ENCODE measurements around the gene HNRNPUL1. TPM values are rescaled to one million over a fixed set of nuclear protein-coding genes. Genes with fewer than 3 reads are reported as not detected.
A peak's percentile ranks its signal among the peaks of the same experiment; 100 is the strongest.

Gene HNRNPUL1
- total and polyA plus RNA-seq, 2 donors (not counting 1 experiment from before 2014, with no cell fraction given): 36.4 to 58.1 TPM

DNA sequence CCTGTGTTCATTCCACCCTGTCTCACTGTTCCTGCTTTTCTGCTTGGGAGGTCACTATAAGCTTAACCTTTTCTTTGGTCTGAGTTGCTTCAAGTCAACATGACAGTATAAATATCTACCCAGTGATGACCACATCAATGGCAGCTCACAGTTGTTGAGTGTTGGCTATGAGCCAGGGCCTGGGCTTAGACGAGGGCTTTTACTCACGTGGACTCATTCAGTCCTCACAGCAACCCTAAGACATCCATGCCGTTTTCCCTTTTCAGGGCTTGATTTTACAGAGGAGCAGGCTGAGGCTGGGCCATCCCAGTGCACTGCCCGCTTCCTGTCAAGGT is 35.5 kb downstream of the HNRNPUL1 start:
- Histone ChIP-seq H3K9ac (ENCODE audit: insufficient read depth, low read length) (no peak overlapping the region), H3K27ac (ENCODE audit: insufficient read depth, low read length) (peak overlapping the region; percentile 93), H4K20me1 (ENCODE audit: control insufficient read depth, extremely low read depth, insufficient read depth, low read length) (no peaks in the 10 kb centered on the region), H2AFZ (ENCODE audit: low read length) (no peak overlapping the region), H3K9me3 (ENCODE audit: control insufficient read depth, insufficient read depth, low read depth, low read length) (no peaks in the 10 kb centered on the region), H3K36me3 (ENCODE audit: control insufficient read depth, insufficient read depth, low read length) (peaks cover 39% of the 10 kb centered on the region), H3K79me2 (ENCODE audit: control insufficient read depth, insufficient read depth, low read length) (peaks cover 7% of the 10 kb centered on the region), H3K4me3 (replicated peaks in 1 of 4; ENCODE audit: control extremely low read depth in 1 of 4, insufficient read depth in 1 of 4, low read depth in 3 of 4, low read length in 4 of 4) (no peak overlapping the region), H3K27me3 (ENCODE audit: control insufficient read depth, insufficient read depth, low read length) (no peaks in the 10 kb centered on the region), H3K4me1 (ENCODE audit: control insufficient read depth, extremely low read depth, insufficient read depth, low read length) (peaks cover 30% of the 10 kb centered on the region), H3K4me2 (ENCODE audit: extremely low read depth, insufficient read depth, low read length) (no peak overlapping the region)
- peak; percentile 63 to 87 for DNase-seq (ENCODE audit: low read depth in 2 of 2)
- TF ChIP-seq EZH2 (IDR thresholded peaks at IDR 0.05; ENCODE audit: low read length, missing control alignments): no peak
- TF ChIP-seq, protein P1, sequence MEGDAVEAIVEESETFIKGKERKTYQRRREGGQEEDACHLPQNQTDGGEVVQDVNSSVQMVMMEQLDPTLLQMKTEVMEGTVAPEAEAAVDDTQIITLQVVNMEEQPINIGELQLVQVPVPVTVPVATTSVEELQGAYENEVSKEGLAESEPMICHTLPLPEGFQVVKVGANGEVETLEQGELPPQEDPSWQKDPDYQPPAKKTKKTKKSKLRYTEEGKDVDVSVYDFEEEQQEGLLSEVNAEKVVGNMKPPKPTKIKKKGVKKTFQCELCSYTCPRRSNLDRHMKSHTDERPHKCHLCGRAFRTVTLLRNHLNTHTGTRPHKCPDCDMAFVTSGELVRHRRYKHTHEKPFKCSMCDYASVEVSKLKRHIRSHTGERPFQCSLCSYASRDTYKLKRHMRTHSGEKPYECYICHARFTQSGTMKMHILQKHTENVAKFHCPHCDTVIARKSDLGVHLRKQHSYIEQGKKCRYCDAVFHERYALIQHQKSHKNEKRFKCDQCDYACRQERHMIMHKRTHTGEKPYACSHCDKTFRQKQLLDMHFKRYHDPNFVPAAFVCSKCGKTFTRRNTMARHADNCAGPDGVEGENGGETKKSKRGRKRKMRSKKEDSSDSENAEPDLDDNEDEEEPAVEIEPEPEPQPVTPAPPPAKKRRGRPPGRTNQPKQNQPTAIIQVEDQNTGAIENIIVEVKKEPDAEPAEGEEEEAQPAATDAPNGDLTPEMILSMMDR (conservative IDR thresholded peaks at IDR 0.05 in 1 of 2, IDR thresholded peaks at IDR 0.05 in 1 of 2; ENCODE audit: low read depth in 1 of 2, low read length in 2 of 2): no peak

DNA sequence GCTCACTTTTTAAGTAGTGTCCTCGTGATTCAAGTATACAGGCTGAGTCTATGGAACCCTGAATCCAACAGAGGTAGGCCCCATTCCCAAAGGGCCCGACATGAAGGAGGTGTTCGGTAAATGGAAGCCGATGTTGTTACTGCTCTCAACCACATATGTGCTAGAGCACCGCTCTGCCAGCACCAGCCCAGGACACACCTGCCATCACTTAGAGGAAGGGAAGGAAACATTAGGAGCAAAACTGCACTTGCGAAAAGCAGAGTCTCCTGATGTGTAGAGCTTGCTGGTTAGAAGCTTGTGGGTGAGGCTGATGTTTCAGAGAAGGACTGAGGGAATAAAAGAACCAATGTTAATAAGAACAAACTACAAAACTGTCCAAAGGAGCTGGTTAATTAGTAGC is 36.4 kb downstream of the HNRNPUL1 start:
- Histone ChIP-seq H2AFZ (ENCODE audit: low read length) (no peak overlapping the region), H3K27ac (ENCODE audit: insufficient read depth, low read length) (no peak overlapping the region), H3K9ac (ENCODE audit: insufficient read depth, low read length) (no peak overlapping the region), H3K79me2 (ENCODE audit: control insufficient read depth, insufficient read depth, low read length) (peaks cover 7% of the 10 kb centered on the region), H3K9me3 (ENCODE audit: control insufficient read depth, insufficient read depth, low read depth, low read length) (no peaks in the 10 kb centered on the region), H3K36me3 (ENCODE audit: control insufficient read depth, insufficient read depth, low read length) (peaks cover 32% of the 10 kb centered on the region), H3K4me1 (ENCODE audit: control insufficient read depth, extremely low read depth, insufficient read depth, low read length) (peaks cover 30% of the 10 kb centered on the region), H4K20me1 (ENCODE audit: control insufficient read depth, extremely low read depth, insufficient read depth, low read length) (no peaks in the 10 kb centered on the region), H3K4me2 (ENCODE audit: extremely low read depth, insufficient read depth, low read length) (no peak overlapping the region), H3K4me3 (replicated peaks in 1 of 4; ENCODE audit: control extremely low read depth in 1 of 4, insufficient read depth in 1 of 4, low read depth in 3 of 4, low read length in 4 of 4) (no peak overlapping the region), H3K27me3 (ENCODE audit: control insufficient read depth, insufficient read depth, low read length) (no peaks in the 10 kb centered on the region)
- DNase-seq (ENCODE audit: low read depth in 2 of 2): no peak
- no peak for TF ChIP-seq EZH2 (IDR thresholded peaks at IDR 0.05; ENCODE audit: low read length, missing control alignments)
- TF ChIP-seq, protein P1 (conservative IDR thresholded peaks at IDR 0.05 in 1 of 2, IDR thresholded peaks at IDR 0.05 in 1 of 2; ENCODE audit: low read depth in 1 of 2, low read length in 2 of 2): no peak

DNA sequence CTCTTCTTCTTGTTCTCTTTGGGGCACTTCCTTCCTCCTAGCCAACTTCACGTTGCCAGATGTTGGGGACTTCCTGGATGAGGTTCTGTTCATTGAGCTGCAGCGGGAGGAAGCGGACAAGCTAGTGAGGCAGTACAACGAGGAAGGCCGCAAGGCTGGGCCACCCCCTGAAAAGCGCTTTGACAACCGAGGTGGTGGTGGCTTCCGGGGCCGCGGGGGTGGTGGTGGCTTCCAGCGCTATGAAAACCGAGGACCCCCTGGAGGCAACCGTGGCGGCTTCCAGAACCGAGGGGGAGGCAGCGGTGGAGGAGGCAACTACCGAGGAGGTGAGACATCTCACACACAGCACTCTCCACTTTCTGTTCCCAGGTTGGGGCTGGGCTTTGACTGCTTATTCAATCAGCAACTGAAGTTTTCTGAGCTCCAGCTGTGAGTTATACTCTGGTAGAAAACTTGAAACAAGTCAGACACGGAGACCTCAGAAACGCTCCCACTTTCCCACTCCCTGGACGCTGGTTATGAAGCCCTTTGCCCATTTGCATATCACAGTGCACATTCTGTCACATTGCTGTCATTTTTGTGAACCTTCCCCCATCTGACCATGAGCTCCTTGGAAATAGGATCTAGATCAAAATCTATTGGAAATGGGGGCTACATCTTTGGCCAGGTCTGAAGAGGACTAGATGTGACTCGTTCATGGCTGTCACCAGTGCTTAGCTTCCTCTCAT is 38.6 kb downstream of the HNRNPUL1 start:
- H3K4me2 ChIP-seq (ENCODE audit: extremely low read depth, insufficient read depth, low read length): no peak overlapping the region
- no peaks in the 10 kb centered on the region for H4K20me1 ChIP-seq (ENCODE audit: control insufficient read depth, extremely low read depth, insufficient read depth, low read length)
- no peak overlapping the region for H2AFZ ChIP-seq (ENCODE audit: low read length)
- DNase-seq (ENCODE audit: low read depth in 2 of 2): no peak
- H3K9ac ChIP-seq (ENCODE audit: insufficient read depth, low read length): no peak overlapping the region
- H3K4me3 ChIP-seq (replicated peaks in 1 of 4; ENCODE audit: control extremely low read depth in 1 of 4, insufficient read depth in 1 of 4, low read depth in 3 of 4, low read length in 4 of 4): no peak overlapping the region
- TF ChIP-seq, protein P1 (conservative IDR thresholded peaks at IDR 0.05 in 1 of 2, IDR thresholded peaks at IDR 0.05 in 1 of 2; ENCODE audit: low read depth in 1 of 2, low read length in 2 of 2): no peak
- no peak for TF ChIP-seq EZH2 (IDR thresholded peaks at IDR 0.05; ENCODE audit: low read length, missing control alignments)
- no peak overlapping the region for H3K27ac ChIP-seq (ENCODE audit: insufficient read depth, low read length)
- no peaks in the 10 kb centered on the region for H3K27me3 ChIP-seq (ENCODE audit: control insufficient read depth, insufficient read depth, low read length)
- H3K36me3 ChIP-seq (ENCODE audit: control insufficient read depth, insufficient read depth, low read length): peaks cover 31% of the 10 kb centered on the region
- no peaks in the 10 kb centered on the region for H3K9me3 ChIP-seq (ENCODE audit: control insufficient read depth, insufficient read depth, low read depth, low read length)
- peaks cover 21% of the 10 kb centered on the region for H3K4me1 ChIP-seq (ENCODE audit: control insufficient read depth, extremely low read depth, insufficient read depth, low read length)
- H3K79me2 ChIP-seq (ENCODE audit: control insufficient read depth, insufficient read depth, low read length): peaks cover 4% of the 10 kb centered on the region

All from fibroblast of lung (primary cell).